ENCODE measurements around the gene FERMT2. TPM values are rescaled to one million over a fixed set of nuclear protein-coding genes. Genes with fewer than 3 reads are reported as not detected.
A peak's percentile ranks its signal among the peaks of the same experiment; 100 is the strongest.

FERMT2 gene
- total and polyA plus RNA-seq, 4 donors: 33.2 to 170 (median 66.6) TPM

DNA sequence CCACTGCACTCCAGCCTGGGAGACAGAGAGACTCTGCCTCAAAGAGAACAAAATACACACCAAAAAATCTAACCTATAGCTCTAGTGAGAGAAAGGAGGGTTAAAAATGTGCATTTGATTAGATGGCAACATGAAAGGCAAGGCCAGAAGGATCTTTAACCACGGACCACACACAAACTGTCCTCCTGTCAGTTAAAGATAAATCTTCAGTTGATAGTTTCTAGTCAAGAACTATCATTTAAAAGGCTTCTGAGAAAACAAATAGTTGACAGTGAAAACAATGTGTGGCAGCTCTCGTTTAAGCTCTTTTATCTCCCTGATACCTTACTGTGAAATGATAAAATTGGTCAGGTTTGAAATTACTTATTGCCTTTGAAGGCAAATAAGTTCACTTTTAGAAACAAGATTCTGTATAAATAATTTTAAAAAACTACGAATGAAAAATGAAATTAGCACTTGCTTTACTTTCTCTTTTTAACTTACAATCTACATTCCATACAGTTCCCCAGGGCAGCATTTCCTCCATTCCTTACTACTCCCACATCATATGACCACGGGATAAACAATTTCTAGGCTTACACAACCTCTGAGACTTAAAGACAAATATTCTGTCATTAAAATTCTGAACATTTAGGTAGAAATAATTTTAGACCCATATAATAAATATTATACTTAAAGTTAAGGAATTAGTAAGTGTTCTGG is 88.1 kb downstream of the FERMT2 start:
- H3K27ac ChIP-seq (ENCODE audit: low read depth in 1 of 2, low read length in 1 of 2): no peak overlapping the region
- H3K36me3 ChIP-seq (ENCODE audit: control insufficient read depth in 4 of 4, insufficient read depth in 4 of 4, low read length in 4 of 4): peaks cover 11 to 53% (median 24%) of the 10 kb centered on the region in 4 donors
- DNase-seq: peak in 2 of 3 donors; percentile 66 to 71

DNA sequence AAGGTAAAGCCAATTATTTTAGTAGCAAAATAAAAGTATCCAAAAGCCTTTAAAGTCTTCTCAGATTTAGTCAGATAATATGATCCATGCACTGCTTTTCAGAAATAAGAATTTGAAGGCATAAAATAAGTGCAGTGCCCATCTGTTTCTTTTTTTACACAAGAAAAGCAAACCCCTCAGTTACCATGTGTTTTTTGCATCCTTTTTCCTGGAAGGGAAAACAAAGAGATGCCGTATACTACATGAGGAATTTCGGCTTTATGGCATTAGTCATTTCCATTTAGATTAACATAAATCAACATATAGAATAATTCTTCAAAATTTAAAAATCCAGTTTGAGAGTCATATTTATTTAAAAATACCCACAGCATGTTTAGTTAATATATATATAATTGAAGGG is 89.4 kb downstream of the FERMT2 start:
- ATAC-seq (ENCODE audit: insufficient read depth, low FRiP score): no peak
- Histone ChIP-seq H3K9ac (ENCODE audit: insufficient read depth in 1 of 2, low read length in 2 of 2) (no peak overlapping the region), H3K4me1 (ENCODE audit: control insufficient read depth in 5 of 5, insufficient read depth in 5 of 5, low read length in 5 of 5) (peaks cover 0 to 8% (median 0%) of the 10 kb centered on the region in 5 donors), H3K27ac (ENCODE audit: low read depth in 1 of 2, low read length in 1 of 2) (no peak overlapping the region), H3K4me3 (no peak overlapping the region), H3K36me3 (ENCODE audit: control insufficient read depth in 4 of 4, insufficient read depth in 4 of 4, low read length in 4 of 4) (peaks cover 11 to 48% (median 24%) of the 10 kb centered on the region in 4 donors), H3K9me3 (ENCODE audit: control insufficient read depth in 4 of 4, insufficient read depth in 3 of 4, low read length in 3 of 4) (no peaks in the 10 kb centered on the region), H3K27me3 (ENCODE audit: control insufficient read depth in 3 of 3, insufficient read depth in 3 of 3, low read length in 2 of 3) (no peaks in the 10 kb centered on the region)
- WGBS, 2 donors: 94 to 97% methylated on average over 2 of the region's 2 CpGs
- TF ChIP-seq, protein P1, sequence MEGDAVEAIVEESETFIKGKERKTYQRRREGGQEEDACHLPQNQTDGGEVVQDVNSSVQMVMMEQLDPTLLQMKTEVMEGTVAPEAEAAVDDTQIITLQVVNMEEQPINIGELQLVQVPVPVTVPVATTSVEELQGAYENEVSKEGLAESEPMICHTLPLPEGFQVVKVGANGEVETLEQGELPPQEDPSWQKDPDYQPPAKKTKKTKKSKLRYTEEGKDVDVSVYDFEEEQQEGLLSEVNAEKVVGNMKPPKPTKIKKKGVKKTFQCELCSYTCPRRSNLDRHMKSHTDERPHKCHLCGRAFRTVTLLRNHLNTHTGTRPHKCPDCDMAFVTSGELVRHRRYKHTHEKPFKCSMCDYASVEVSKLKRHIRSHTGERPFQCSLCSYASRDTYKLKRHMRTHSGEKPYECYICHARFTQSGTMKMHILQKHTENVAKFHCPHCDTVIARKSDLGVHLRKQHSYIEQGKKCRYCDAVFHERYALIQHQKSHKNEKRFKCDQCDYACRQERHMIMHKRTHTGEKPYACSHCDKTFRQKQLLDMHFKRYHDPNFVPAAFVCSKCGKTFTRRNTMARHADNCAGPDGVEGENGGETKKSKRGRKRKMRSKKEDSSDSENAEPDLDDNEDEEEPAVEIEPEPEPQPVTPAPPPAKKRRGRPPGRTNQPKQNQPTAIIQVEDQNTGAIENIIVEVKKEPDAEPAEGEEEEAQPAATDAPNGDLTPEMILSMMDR (IDR thresholded peaks at IDR 0.05; ENCODE audit: control extremely low read depth, extremely low read depth): no peak
- DNase-seq: no peak

More for the DNA sequence above, 88.1 kb downstream of the FERMT2 start:
- 45 to 71% methylated on average over 4 of the region's 4 CpGs for WGBS, 2 donors
- TF ChIP-seq, protein P1 (IDR thresholded peaks at IDR 0.05; ENCODE audit: control extremely low read depth, extremely low read depth): no peak
- Histone ChIP-seq H3K9ac (ENCODE audit: insufficient read depth in 1 of 2, low read length in 2 of 2) (no peak overlapping the region), H3K27me3 (ENCODE audit: control insufficient read depth in 3 of 3, insufficient read depth in 3 of 3, low read length in 2 of 3) (no peaks in the 10 kb centered on the region), H3K9me3 (ENCODE audit: control insufficient read depth in 4 of 4, insufficient read depth in 3 of 4, low read length in 3 of 4) (no peaks in the 10 kb centered on the region), H3K4me1 (ENCODE audit: control insufficient read depth in 5 of 5, insufficient read depth in 5 of 5, low read length in 5 of 5) (peaks cover 0 to 8% (median 0%) of the 10 kb centered on the region in 5 donors), H3K4me3 (no peak overlapping the region)
- no peak for ATAC-seq (ENCODE audit: insufficient read depth, low FRiP score)

DNA sequence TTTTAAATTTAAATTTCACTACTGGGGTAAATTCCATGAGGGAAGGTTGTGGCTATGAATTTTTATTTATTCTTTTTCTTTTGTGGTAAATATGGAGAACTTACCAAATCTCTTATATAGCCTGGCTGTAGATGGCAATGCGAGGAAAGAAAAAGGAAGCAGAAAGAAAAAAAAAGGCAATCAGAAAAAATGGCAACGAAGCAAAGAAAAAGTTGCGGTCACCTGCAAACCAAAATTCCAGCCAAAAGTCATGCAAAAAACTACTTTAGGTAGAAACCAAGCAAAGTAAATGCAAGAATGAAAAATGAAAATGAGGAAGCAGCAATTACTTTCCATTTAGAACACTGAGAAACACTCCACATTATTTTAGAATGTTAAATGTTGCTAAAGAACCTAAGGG is 89.9 kb downstream of the FERMT2 start:
- TF ChIP-seq, protein P1 (IDR thresholded peaks at IDR 0.05; ENCODE audit: control extremely low read depth, extremely low read depth): no peak
- peaks cover 0 to 3% (median 0%) of the 10 kb centered on the region in 5 donors for H3K4me1 ChIP-seq (ENCODE audit: control insufficient read depth in 5 of 5, insufficient read depth in 5 of 5, low read length in 5 of 5)
- no peak for DNase-seq
- no peaks in the 10 kb centered on the region for H3K27me3 ChIP-seq (ENCODE audit: control insufficient read depth in 3 of 3, insufficient read depth in 3 of 3, low read length in 2 of 3)
- H3K9ac ChIP-seq (ENCODE audit: insufficient read depth in 1 of 2, low read length in 2 of 2): no peak overlapping the region
- H3K4me3 ChIP-seq: no peak overlapping the region
- H3K27ac ChIP-seq (ENCODE audit: low read depth in 1 of 2, low read length in 1 of 2): no peak overlapping the region
- 69 to 81% methylated on average over 3 of the region's 3 CpGs for WGBS, 2 donors
- ATAC-seq (ENCODE audit: insufficient read depth, low FRiP score): no peak
- peaks cover 15 to 49% (median 28%) of the 10 kb centered on the region in 4 donors for H3K36me3 ChIP-seq (ENCODE audit: control insufficient read depth in 4 of 4, insufficient read depth in 4 of 4, low read length in 4 of 4)
- no peaks in the 10 kb centered on the region for H3K9me3 ChIP-seq (ENCODE audit: control insufficient read depth in 4 of 4, insufficient read depth in 3 of 4, low read length in 3 of 4)
